ENCODE data around the gene TIAM2.
"Not testable (repeated sequence)": the region's sequence is repeated elsewhere in the genome, so short reads cannot be mapped to it uniquely, and the experiment has no call there.

Gene TIAM2

GRCh38 chr6:155197932-155198331 is 202.8 kb downstream of the TIAM2 start:
- no peak for DNase-seq (ENCODE audit: low spot score)

- DNase-seq (ENCODE audit: low spot score): no peak
These were observed 204.9 kb downstream of the TIAM2 start for GRCh38 chr6:155200012-155200411.

DNA sequence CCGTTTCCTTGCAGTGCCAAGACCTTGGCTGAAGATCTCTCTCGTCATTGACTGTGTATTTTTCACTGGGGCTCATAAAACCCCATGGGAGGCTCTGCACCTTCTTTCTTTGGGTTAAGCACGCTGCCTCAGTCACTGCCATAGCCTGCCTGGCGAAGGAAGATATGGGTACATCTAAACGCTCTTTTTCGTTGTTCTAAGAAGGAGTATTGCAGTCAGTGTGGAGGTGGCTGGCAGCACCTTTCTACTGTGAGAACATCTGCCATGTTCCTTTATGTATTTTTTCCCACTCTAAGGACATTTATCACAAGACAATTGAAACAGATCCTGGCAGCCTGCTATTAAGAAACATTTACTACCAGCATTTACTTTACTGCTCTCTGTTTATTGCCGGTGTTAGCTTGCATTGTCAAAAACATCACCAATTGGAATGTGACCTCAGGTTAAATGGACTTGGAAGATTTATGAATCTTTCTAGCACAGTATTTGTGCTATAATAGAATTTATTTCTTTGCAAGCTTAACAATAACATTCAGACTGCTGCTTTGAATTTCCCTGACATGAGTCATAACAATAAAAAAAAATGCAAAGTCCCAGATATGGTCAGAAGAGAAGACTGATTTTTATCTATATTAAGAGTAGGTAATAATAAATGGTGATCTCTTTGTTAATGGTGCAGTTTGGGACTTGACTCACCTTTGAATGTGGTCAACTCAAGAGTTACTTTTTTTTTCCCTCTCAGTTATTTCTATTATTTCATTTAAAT is 206.5 kb downstream of the TIAM2 start:
- no peak for DNase-seq (ENCODE audit: low spot score)

DNA sequence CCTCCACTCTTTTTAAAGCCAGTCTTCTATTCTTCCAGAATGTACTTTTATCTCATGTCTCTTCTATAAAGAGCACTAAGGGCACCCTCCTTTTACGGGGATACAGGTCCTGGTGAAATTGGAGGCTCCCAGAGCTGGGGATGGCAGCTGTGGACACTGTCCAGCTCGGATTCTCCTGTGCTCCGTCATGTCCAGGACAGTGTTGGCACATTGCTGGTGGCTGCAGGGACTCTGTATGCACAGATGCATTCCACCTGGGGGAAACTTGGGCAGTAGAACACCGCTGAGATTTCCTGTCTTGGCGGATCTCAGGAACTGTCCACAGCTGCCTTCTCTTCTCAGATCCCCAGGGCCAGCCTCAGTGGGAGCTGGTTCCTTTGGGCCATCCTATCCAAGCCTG is 212.1 kb downstream of the TIAM2 start:
- no peak for DNase-seq (ENCODE audit: low spot score)

- DNase-seq (ENCODE audit: low spot score): no peak
These were observed 217.0 kb downstream of the TIAM2 start for GRCh38 chr6:155212106-155212505.

GRCh38 chr6:155212616-155213380 is 217.7 kb downstream of the TIAM2 start:
- DNase-seq (ENCODE audit: low spot score): no peak

GRCh38 chr6:155213611-155214372 is 218.7 kb downstream of the TIAM2 start:
- DNase-seq (ENCODE audit: low spot score): no peak

- DNase-seq (ENCODE audit: low spot score): no peak
These were observed 220.8 kb downstream of the TIAM2 start for GRCh38 chr6:155215906-155216305.

- DNase-seq (ENCODE audit: low spot score): no peak
These were observed 221.4 kb downstream of the TIAM2 start for GRCh38 chr6:155216312-155217046.

GRCh38 chr6:155218711-155219110 is 223.6 kb downstream of the TIAM2 start:
- not testable (repeated sequence) for DNase-seq (ENCODE audit: low spot score)

DNA sequence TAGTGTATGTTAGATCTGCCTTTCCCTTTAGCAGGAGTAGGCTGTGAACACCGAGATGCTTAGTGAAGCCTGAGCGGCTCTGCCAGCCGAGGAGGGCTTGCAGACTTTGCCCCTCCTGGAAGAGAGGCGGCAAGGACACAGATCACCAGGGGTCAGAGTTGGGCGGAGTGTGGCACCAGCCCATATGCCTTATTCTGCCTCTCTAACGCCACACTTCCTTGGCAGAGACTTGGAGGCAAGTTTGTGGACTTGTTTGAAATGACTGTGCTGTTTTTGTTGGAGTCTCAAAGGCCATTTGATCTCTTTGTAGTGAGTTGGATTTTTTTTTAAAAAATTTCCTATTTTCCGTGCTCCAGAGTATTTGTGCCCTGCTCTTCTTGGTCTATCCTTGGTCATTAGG is 224.2 kb downstream of the TIAM2 start:
- DNase-seq (ENCODE audit: low spot score): no peak

GRCh38 chr6:155219858-155220301 is 224.8 kb downstream of the TIAM2 start:
- DNase-seq (ENCODE audit: low spot score): no peak

GRCh38 chr6:155221086-155221485 is 226.0 kb downstream of the TIAM2 start:
- no peak for DNase-seq (ENCODE audit: low spot score)

DNA sequence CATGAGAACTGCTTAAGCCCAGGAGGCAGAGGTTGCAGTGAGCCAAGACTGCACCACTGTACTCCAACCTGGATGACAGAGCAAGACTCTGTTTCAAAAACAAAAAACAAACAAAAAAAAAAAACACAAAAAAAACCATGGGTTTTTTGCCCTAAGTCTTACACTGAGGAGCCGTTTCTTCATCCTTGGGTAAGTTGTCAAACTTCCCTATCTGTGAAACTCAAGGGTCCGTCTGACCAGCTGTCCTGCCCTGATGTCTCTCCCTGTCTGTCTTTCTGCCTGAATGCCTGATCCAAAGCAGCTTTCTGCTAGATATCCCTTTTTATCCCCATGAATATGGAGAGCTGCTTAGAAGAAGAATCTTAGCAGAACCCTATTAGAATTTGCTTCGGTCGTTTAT is 227.4 kb downstream of the TIAM2 start:
- DNase-seq (ENCODE audit: low spot score): no peak

- DNase-seq (ENCODE audit: low spot score): no peak
These were observed 228.7 kb downstream of the TIAM2 start for GRCh38 chr6:155223646-155224451.

GRCh38 chr6:155224618-155225017 is 229.5 kb downstream of the TIAM2 start:
- no peak for DNase-seq (ENCODE audit: low spot score)

GRCh38 chr6:155227046-155227445 is 231.9 kb downstream of the TIAM2 start:
- no peak for DNase-seq (ENCODE audit: low spot score)

- DNase-seq (ENCODE audit: low spot score): no peak
These were observed 233.5 kb downstream of the TIAM2 start for GRCh38 chr6:155228546-155229166.

DNA sequence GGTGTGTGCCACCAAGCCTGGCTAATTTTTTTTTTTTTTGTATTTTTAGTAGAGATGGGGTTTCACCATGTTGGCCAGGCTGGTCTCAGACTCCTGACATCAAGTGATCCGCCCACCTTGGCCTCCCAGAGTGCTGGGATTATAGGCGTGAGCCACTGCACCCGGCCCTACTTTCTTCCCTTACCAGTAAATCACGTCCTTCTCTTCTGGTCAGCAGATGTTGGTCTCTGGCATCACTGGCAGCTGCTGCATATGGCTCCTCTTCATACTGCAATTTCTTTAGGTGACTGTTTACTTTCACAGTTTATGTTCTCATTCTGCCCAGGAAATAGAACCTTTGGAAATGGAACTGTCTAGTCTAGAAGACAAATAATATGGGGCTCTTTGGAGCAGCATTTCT is 235.9 kb downstream of the TIAM2 start:
- DNase-seq (ENCODE audit: low spot score): not testable (repeated sequence)

DNA sequence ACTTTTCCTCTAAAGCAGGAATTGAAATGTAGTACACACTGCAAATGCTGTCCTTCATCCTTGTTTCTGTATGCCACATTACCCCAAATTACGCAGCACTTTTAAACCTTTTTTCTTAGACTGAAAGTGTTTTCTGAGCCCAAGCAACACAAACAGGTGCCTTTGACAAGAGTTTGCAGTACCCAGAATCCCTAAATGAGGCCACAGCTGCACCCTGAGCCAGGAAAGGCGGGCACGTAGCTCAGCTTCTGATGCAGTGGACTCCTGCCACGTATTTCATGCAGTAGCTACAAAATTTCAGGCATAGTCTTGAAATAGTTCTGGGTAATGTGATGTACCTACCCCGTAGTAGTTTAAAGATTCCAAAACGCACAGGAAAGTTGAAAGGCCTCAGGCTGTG is 237.7 kb downstream of the TIAM2 start:
- DNase-seq (ENCODE audit: low spot score): no peak

DNA sequence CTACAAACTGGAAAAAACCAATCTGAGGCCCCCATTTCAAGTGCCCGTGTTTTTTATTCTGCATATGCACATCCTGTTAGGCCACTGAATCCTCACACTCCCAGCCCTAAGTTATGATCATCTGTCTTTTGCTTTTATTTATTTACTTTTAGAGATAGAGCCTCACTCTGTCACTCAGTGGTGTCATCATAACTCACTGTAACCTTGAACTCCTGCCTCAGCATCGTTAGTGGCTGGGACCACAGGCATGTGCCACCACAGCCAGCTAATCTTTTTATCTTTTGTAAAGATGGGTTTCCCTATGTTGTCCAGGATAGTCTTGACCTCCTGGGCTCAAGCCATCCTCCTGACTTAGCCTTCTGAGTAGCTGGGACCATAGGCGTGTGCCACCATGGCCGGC is 239.1 kb downstream of the TIAM2 start:
- no peak for DNase-seq (ENCODE audit: low spot score)
